HTERT RPE-1 (cell line): ENCODE results near the gene ZNF648.
"Not testable (repeated sequence)": the region's sequence is repeated elsewhere in the genome, so short reads cannot be mapped to it uniquely, and the experiment has no call there.

Source experiments
- in situ Hi-C: fragments of 300-500 bp; cut with MboI; formaldehyde crosslinking; loops from 4 replicates; pipeline ENCODE4 v1.14.3; 2020; ENCODE audit warnings: low sequenced_read_pairs

Gene ZNF648

DNA sequence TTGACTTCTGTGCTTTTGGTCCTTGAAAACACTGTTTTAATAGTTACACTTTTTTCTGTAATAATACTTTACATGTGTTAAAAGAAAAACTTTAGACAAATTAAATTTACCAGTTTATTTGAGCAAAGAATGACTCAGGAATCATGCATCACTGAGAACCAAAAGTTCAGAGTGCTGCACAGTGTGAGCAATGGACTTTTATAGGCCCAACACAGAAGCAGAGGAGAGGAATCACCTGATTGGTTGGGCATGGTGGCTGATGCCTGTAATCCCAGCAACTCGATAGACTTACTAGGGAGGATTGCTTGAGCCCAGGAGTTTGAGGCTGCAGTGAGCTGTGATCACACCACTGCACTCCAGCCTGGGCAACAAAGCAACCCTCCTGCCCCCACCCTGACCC lies 29.3 kb downstream of the ZNF648 start:
- in situ Hi-C loops: no loop called here

- in situ Hi-C loops: no loop called here
Measured at GRCh38 chr1:182029379-182030331, 31.9 kb downstream of the ZNF648 start.

- in situ Hi-C loops: no loop called here
Measured at GRCh38 chr1:182029002-182029378, 32.5 kb downstream of the ZNF648 start.

GRCh38 chr1:182015360-182015759 lies 46.2 kb downstream of the ZNF648 start:
- in situ Hi-C loops: no loop called here

DNA sequence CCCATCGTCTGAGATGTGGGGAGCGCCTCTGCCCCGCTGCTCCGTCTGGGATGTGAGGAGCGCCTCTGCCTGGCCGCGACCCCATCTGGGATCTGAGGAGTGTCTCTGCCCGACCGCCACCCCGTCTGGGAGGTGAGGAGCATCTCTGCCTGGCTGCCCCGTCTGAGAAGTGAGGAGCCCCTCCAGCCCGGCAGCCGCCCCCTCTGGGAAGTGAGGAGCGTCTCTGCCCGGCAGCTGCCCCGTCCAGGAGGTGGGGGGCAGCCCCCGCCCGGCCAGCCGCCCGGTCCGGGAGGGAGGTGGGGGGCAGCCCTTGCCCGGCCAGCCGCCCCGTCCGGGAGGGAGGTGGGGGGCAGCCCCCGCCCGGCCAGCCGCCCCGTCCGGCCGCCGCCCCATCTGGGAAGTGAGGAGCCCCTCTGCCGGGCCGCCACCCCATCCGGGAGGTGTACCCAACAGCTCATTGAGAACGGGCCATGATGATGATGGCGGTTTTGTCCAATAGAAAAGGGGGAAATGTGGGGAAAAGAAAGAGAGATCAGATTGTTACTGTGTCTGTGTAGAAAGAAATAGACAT lies 50.6 kb downstream of the ZNF648 start:
- in situ Hi-C loops: not testable (repeated sequence)

DNA sequence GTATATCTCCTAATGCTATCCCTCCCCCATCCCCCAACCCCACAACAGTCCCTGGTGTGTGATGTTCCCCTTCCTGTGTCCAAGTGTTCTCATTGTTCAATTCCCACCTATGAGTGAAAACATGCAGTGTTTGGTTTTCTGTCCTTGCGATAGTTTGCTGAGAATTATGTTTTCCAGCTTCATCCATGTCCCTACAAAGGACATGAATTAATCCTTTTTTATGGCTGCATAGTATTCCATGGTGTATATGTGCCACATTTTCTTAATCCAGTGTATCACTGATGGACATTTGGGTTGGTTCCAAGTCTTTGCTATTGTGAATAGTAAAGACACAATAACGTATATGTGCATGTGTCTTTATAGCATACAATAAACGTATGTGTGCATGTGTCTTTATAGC lies 56.1 kb downstream of the ZNF648 start:
- in situ Hi-C loops: not testable (repeated sequence)

DNA sequence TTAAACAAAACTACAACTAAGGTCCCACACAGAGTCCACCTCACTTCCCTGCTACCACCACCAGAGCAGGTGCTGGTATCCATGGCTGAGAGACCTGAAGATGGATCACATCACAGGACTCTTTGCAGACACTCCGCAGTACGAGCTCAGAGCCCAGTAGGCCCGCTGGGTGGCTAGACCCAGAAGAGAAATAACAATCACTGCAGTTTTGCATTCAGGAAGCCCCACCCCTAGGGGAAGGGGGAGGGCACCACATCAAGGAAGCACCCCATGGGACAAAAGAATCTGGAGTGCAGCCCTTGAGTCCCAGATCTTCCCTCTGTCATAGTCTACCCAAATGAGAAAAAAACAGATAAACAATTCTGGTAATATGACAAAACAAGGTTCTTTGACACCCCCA lies 56.9 kb downstream of the ZNF648 start:
- in situ Hi-C loops: no loop called here
